HepG2 (cell line): ENCODE results near the gene KISS1R. TPM values are rescaled to one million over a fixed set of nuclear protein-coding genes. Genes with fewer than 3 reads are reported as not detected.
A peak's percentile ranks its signal among the peaks of the same experiment; 100 is the strongest.

Source experiments
- ARID5B ChIP-seq: IDR thresholded peaks from 2 replicates; pipeline ENCODE4 v1.4.0; 2020; ENCODE audit warnings: mild to moderate bottlenecking, missing genetic modification reagents
- CBFB ChIP-seq: sonication (generic); formaldehyde crosslinking; IDR thresholded peaks from 2 replicates; pipeline ENCODE4 v1.4.0; 2020; ENCODE audit warnings: missing genetic modification reagents
- DMTF1 ChIP-seq: sonication (generic); formaldehyde crosslinking; IDR thresholded peaks from 2 replicates; pipeline ENCODE4 v1.4.0; 2020; ENCODE audit warnings: mild to moderate bottlenecking, missing genetic modification reagents
- FOXA1 ChIP-seq, 2 experiments: fragments of 450-650 bp in 1 of 2; sonication (generic) in 1 of 2; formaldehyde crosslinking in 1 of 2; IDR thresholded peaks; 2 replicates each; pipeline versions ENCODE4 v1.4.0 to v1.6.1; 2016 to 2020; ENCODE audit warnings: missing genetic modification reagents in 1 of 2
- GTF2F1 ChIP-seq: fragments of 150-350 bp; IDR thresholded peaks from 2 replicates; pipeline ENCODE4 v1.6.1; 2014; ENCODE audit warnings: low read length
- KLF11 ChIP-seq: IDR thresholded peaks from 2 replicates; pipeline ENCODE4 v1.6.1; 2016; ENCODE audit warnings: missing compliant biosample characterization
- KLF16 ChIP-seq, 2 experiments: sonication (generic) in 1 of 2; formaldehyde crosslinking in 1 of 2; IDR thresholded peaks; 2 replicates each; pipeline versions ENCODE4 v1.6.1 to v1.8.0; 2016 to 2023; ENCODE audit warnings: missing genetic modification reagents in 2 of 2, missing compliant biosample characterization in 1 of 2
- MBNL3 ChIP-seq: fragments of 250-450 bp; sonication (Bioruptor Pico); conservative IDR thresholded peaks from 2 replicates; pipeline ENCODE4 v1.8.0; 2022; ENCODE audit warnings: mild to moderate bottlenecking, inconsistent platforms
- RCOR2 ChIP-seq: IDR thresholded peaks from 2 replicates; pipeline ENCODE4 v1.6.1; 2016; ENCODE audit warnings: missing biosample characterization, missing genetic modification reagents
- REPIN1 ChIP-seq: sonication (generic); formaldehyde crosslinking; IDR thresholded peaks from 2 replicates; pipeline ENCODE4 v1.8.0; 2022; ENCODE audit warnings: missing genetic modification reagents, low read depth, mild to moderate bottlenecking, borderline replicate concordance
- SKIL ChIP-seq: sonication (generic); formaldehyde crosslinking; IDR thresholded peaks from 2 replicates; pipeline ENCODE4 v1.8.0; 2022; ENCODE audit warnings: missing genetic modification reagents, mild to moderate bottlenecking, moderate library complexity, borderline replicate concordance
- ZNF556 ChIP-seq: sonication (generic); formaldehyde crosslinking; IDR thresholded peaks from 2 replicates; pipeline ENCODE4 v1.4.0; 2020; ENCODE audit warnings: mild to moderate bottlenecking, missing genetic modification reagents, borderline replicate concordance
- ZNF737 ChIP-seq: sonication (generic); formaldehyde crosslinking; IDR thresholded peaks from 2 replicates; pipeline ENCODE4 v1.5.0; 2020; ENCODE audit warnings: missing genetic modification reagents, mild to moderate bottlenecking, borderline replicate concordance
- ZNF839 ChIP-seq: sonication (generic); formaldehyde crosslinking; IDR thresholded peaks from 2 replicates; pipeline ENCODE4 v1.4.0; 2020; ENCODE audit warnings: missing genetic modification reagents, mild to moderate bottlenecking, borderline replicate concordance
- ZSCAN5A ChIP-seq: sonication (generic); formaldehyde crosslinking; IDR thresholded peaks from 2 replicates; pipeline ENCODE4 v1.8.0; 2022; ENCODE audit warnings: mild to moderate bottlenecking, missing genetic modification reagents, borderline replicate concordance
- polyA plus RNA-seq, 8 experiments: library from polyadenylated mRNA; depleted of rRNA in 3 of 8; stranded (reverse) in 7 of 8; unstranded in 1 of 8; fragments of >200 nt; fragmentation: Illumina TruSeq in 4 of 8; extraction: Trizol in 4 of 8; gene quantifications; 2 replicates each; pipeline versions ENCODE4 v1.2.1 to v1.2.3, GENCODE V29; 2011 to 2016; ENCODE audit warnings: low read depth in 4 of 8, missing spikeins in 1 of 8, mixed read lengths in 1 of 8; ENCODE audit not compliant: insufficient read depth in 1 of 8
- total RNA-seq, 5 experiments: library from RNA; depleted of rRNA; stranded (reverse); fragments of >200 nt; fragmentation: Illumina TruSeq; extraction: Trizol; gene quantifications; 2 replicates each; pipeline ENCODE4 v1.2.3, GENCODE V29; 2016; ENCODE audit warnings: low read depth in 1 of 5

Gene KISS1R
- total and polyA plus RNA-seq, 2 of the 13 experiments (the other 11 are each of a cell fraction or from before 2014, with no cell fraction given) = 1.1 to 10.2 TPM

GRCh38 chr19:934865-935479 lies 17.8 kb downstream of the KISS1R start (continued):
- TF ChIP-seq DMTF1 (CRISPR knock-in tag) (no peak), KLF16 (CRISPR knock-in tag; IDR thresholded peaks at IDR 0.05) (peak in 1 of 2 experiments; percentile 100; a peak in 2 of 4 replicates), FOXA1 (IDR thresholded peaks at IDR 0.05) (peak; percentile 71; the same call in 1 of the 2 replicates), FOXA1 (CRISPR knock-in tag; IDR thresholded peaks at IDR 0.05) (peak; percentile 99), ZSCAN5A (CRISPR knock-in tag) (0 out of 2 replicates have a peak, but pooled peaks have one; percentile 79), REPIN1 (CRISPR knock-in tag) (peak; percentile 60; the same call in 1 of the 2 replicates), GTF2F1 (no peak), KLF11 (peak; percentile 93), RCOR2 (peak; percentile 88), ARID5B (CRISPR knock-in tag) (peak; percentile 95), CBFB (peak; percentile 92), ZNF737 (CRISPR knock-in tag) (no peak), MBNL3 (CRISPR knock-in tag) (no peak), SKIL (CRISPR knock-in tag) (peak; percentile 98), ZNF556 (peak; percentile 88; the same call in 1 of the 2 replicates), ZNF839 (CRISPR knock-in tag) (0 out of 2 replicates have a peak, but pooled peaks have one; percentile 24)
